Limb (tissue), 2 donors: ENCODE data around the gene STX1A.
"Not testable (repeated sequence)": the region's sequence is repeated elsewhere in the genome, so short reads cannot be mapped to it uniquely, and the experiment has no call there.

ENCODE experiments used
- DNase-seq, 2 donors: peaks; one replicate each; pipeline ENCODE4 v3.0.0-alpha.2; 2016; ENCODE audit errors: extremely low spot score in 2 of 2

STX1A gene

GRCh38 chr7:73736885-73737284, 17.4 kb upstream of the STX1A start:
- DNase-seq = no peak

GRCh38 chr7:73735528-73735905, 16.0 kb upstream of the STX1A start:
- no peak for DNase-seq

GRCh38 chr7:73734619-73735527, 15.4 kb upstream of the STX1A start:
- DNase-seq = peak in 1 of 2 donors; percentile 56

GRCh38 chr7:73732397-73732796, 12.9 kb upstream of the STX1A start:
- no peak for DNase-seq

- DNase-seq = no peak
Observed at GRCh38 chr7:73730485-73730884, 11.0 kb upstream of the STX1A start.

- no peak for DNase-seq
Observed at GRCh38 chr7:73728551-73728950, 9.1 kb upstream of the STX1A start.

GRCh38 chr7:73727952-73728351, 8.5 kb upstream of the STX1A start:
- no peak for DNase-seq

GRCh38 chr7:73726083-73726466, 6.6 kb upstream of the STX1A start:
- no peak for DNase-seq

GRCh38 chr7:73723813-73724212, 4.3 kb upstream of the STX1A start:
- DNase-seq = no peak

GRCh38 chr7:73722785-73723184, 3.3 kb upstream of the STX1A start:
- DNase-seq = no peak

- DNase-seq = not testable (repeated sequence)
Observed at GRCh38 chr7:73722182-73722581, 2.7 kb upstream of the STX1A start.

- peak in 1 of 2 donors; percentile 67 for DNase-seq
Observed at GRCh38 chr7:73721377-73721817, 1.9 kb upstream of the STX1A start.

- DNase-seq = not testable (repeated sequence)
Observed at GRCh38 chr7:73720443-73720842, 974 bp upstream of the STX1A start.

GRCh38 chr7:73719806-73720169, 319 bp upstream of the STX1A start:
- no peak for DNase-seq

GRCh38 chr7:73718438-73718881, 1.0 kb downstream of the STX1A start:
- DNase-seq = no peak

GRCh38 chr7:73717991-73718405, 1.5 kb downstream of the STX1A start:
- no peak for DNase-seq

GRCh38 chr7:73717025-73717807, 2.3 kb downstream of the STX1A start:
- no peak for DNase-seq

GRCh38 chr7:73716318-73716890, 3.1 kb downstream of the STX1A start:
- DNase-seq = no peak

GRCh38 chr7:73715648-73716317, 3.7 kb downstream of the STX1A start:
- DNase-seq = peak; percentile 67 to 73

GRCh38 chr7:73713319-73713718, 6.2 kb downstream of the STX1A start:
- not testable (repeated sequence) for DNase-seq

GRCh38 chr7:73712773-73713172, 6.7 kb downstream of the STX1A start:
- no peak for DNase-seq
